Peyer's patch (tissue), 4 donors: ENCODE data around the gene JPH3. TPM values are rescaled to one million over a fixed set of nuclear protein-coding genes. Genes with fewer than 3 reads are reported as not detected.
A peak's percentile ranks its signal among the peaks of the same experiment; 100 is the strongest.

Experiments used
- DNase-seq, 3 donors: peaks; one replicate each; pipeline ENCODE4 v3.0.0-alpha.2; 2017 to 2019
- H3K27ac ChIP-seq, 4 donors: fragments of 200-600 bp; sonication (generic); one replicate each; pipeline ENCODE4 v1.5.1; 2016 to 2019
- H3K27me3 ChIP-seq, 2 donors: fragments of 200-600 bp; sonication (generic); one replicate each; pipeline ENCODE4 v1.5.1; 2019
- H3K36me3 ChIP-seq, 3 donors: fragments of 200-600 bp; sonication (generic); one replicate each; pipeline ENCODE4 v1.5.1; 2016 to 2019
- H3K4me1 ChIP-seq, 4 donors: fragments of 200-600 bp; sonication (generic); one replicate each; pipeline ENCODE4 v1.5.1; 2016 to 2019
- H3K4me3 ChIP-seq, 4 donors: fragments of 200-600 bp; sonication (generic); 1 replicate in 3 of 4; 2 replicates in 1 of 4; pipeline ENCODE4 v1.5.1; 2016 to 2019; ENCODE audit warnings: mild to moderate bottlenecking in 1 of 4
- H3K9me3 ChIP-seq, 4 donors: fragments of 200-600 bp; sonication (generic); one replicate each; pipeline ENCODE4 v1.5.1; 2016 to 2019; ENCODE audit warnings: mild to moderate bottlenecking in 1 of 4
- CTCF ChIP-seq, 6 experiments: fragments of 450-650 bp in 4 of 6; fragments of 200-600 bp in 2 of 6; sonication (generic) in 1 of 6; IDR thresholded peaks; one replicate each; pipeline ENCODE4 v1.5.1; 2017 to 2019; ENCODE audit warnings: antibody characterized with exemption in 6 of 6, mild to moderate bottlenecking in 3 of 6, moderate library complexity in 1 of 6
- POLR2A ChIP-seq, 2 donors: fragments of 450-650 bp; IDR thresholded peaks; one replicate each; pipeline ENCODE4 v1.5.1; 2017; ENCODE audit warnings: antibody characterized with exemption in 2 of 2, mild to moderate bottlenecking in 2 of 2, moderate library complexity in 2 of 2
- total RNA-seq, 4 donors: library from RNA; depleted of rRNA; stranded (reverse); fragments of >200 nt; gene quantifications; one replicate each; pipeline ENCODE4 v1.1.0, GENCODE V29; 2016

JPH3 gene
- total RNA-seq, 4 donors from 2014 or later, result 0.13 to 0.57 TPM; not detected in 2

GRCh38 chr16:87627542-87628245 is 25.4 kb downstream of the JPH3 start:
- Histone ChIP-seq H3K27ac (no peak overlapping the region), H3K9me3 (peaks cover 0 to 3% (median 0%) of the 10 kb centered on the region in 4 donors), H3K4me3 (no peak overlapping the region), H3K4me1 (no peaks in the 10 kb centered on the region), H3K36me3 (no peaks in the 10 kb centered on the region), H3K27me3 (no peaks in the 10 kb centered on the region)
- no peak for DNase-seq
- TF ChIP-seq CTCF (IDR thresholded peaks at IDR 0.05), result no peak
- TF ChIP-seq POLR2A (IDR thresholded peaks at IDR 0.05), result no peak

DNA sequence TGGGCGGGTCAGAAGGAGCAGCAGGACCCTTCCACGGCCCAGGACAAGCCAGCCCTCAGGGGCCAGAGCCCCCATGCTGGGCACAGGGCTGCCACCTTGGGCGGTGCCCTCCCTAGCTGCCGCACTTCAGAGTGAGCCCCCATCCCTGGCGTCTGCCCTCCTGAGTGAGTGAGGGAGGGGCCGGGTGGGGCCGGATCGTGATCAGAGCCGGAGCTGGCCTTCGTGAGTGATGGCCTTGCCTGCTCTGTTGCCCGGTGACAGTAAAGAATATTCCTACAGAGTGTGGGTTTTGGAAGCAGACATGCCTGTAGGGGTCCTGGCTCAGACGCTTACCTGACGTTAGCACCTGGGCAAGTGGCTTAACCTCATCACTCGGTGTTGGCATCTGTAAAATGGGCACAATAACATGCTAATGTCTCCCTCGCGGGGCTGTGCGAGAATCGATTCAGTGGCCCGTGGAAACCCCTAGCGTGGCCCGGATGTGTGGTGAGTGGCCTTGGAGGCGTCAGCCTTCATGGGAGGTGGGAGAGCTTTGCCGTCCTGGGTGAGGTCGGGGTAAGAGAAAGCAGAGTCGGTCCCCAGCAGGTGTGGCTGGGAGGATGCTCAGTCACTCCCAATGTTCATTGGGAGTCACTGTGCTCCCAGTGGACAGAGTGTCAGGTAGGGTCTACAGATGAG is 26.1 kb downstream of the JPH3 start:
- peaks cover 0 to 3% (median 0%) of the 10 kb centered on the region in 4 donors for H3K9me3 ChIP-seq
- no peaks in the 10 kb centered on the region for H3K27me3 ChIP-seq
- DNase-seq, result no peak
- H3K4me3 ChIP-seq, result no peak overlapping the region
- H3K36me3 ChIP-seq, result no peaks in the 10 kb centered on the region
- H3K4me1 ChIP-seq, result no peaks in the 10 kb centered on the region
- TF ChIP-seq CTCF (IDR thresholded peaks at IDR 0.05) (no peak), POLR2A (IDR thresholded peaks at IDR 0.05) (no peak)
- H3K27ac ChIP-seq, result no peak overlapping the region

DNA sequence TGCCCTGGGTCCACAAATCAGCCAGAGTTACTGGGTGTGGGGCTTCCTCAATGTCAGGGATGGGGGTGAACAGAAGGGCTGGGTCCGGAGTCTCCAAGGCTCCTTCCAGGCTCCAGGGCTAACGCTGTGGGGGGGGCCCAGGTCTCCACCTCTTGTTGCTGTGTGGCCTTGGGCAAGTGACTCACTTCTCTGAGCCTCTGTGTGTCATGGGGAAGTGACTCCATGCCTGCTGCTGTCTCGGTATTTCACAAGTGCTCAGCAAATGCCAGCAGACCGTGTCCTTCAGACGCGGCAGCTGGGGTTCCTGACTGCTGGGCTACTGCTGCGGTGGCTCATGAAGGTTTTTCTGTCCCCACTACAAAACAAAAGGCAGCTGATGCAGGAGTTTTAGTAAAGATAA is 26.6 kb downstream of the JPH3 start:
- no peak overlapping the region for H3K4me3 ChIP-seq
- peak in 1 of 3 donors; percentile 26 for DNase-seq
- TF ChIP-seq CTCF (IDR thresholded peaks at IDR 0.05) (no peak), POLR2A (IDR thresholded peaks at IDR 0.05) (no peak)
- H3K27me3 ChIP-seq, result no peaks in the 10 kb centered on the region
- peaks cover 0 to 3% (median 0%) of the 10 kb centered on the region in 4 donors for H3K9me3 ChIP-seq
- H3K4me1 ChIP-seq, result no peaks in the 10 kb centered on the region
- H3K36me3 ChIP-seq, result no peaks in the 10 kb centered on the region
- no peak overlapping the region for H3K27ac ChIP-seq

GRCh38 chr16:87631067-87631466 is 28.8 kb downstream of the JPH3 start:
- TF ChIP-seq CTCF (IDR thresholded peaks at IDR 0.05) (no peak), POLR2A (IDR thresholded peaks at IDR 0.05) (no peak)
- no peaks in the 10 kb centered on the region for H3K36me3 ChIP-seq
- no peaks in the 10 kb centered on the region for H3K27me3 ChIP-seq
- H3K27ac ChIP-seq, result no peak overlapping the region
- H3K4me3 ChIP-seq, result no peak overlapping the region
- H3K4me1 ChIP-seq, result peaks cover 0 to 11% (median 7%) of the 10 kb centered on the region in 4 donors
- no peak for DNase-seq
- H3K9me3 ChIP-seq, result peaks cover 0 to 3% (median 0%) of the 10 kb centered on the region in 4 donors

DNA sequence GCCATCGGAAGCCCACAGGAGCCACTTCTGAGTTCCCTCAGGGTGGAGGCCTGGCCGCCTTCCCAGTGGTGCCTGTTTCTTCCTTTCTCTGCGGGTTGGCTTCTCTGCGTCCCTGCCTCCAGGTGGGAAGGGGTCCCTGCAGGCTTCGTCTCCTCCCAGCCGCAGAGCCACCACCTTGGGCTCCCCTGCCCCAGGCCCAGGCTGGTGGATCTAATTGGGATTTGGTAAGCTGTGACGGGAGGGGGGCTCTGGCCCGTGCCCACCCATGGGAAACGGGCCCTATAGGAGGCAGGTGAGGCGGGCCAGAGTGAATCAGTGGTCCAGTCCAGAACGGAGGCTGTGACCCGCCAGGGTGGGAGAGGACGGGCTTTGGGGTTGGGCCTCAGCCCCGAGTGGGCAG is 32.1 kb downstream of the JPH3 start:
- H3K4me3 ChIP-seq, result no peak overlapping the region
- H3K27ac ChIP-seq, result no peak overlapping the region
- peaks cover 0 to 13% (median 7%) of the 10 kb centered on the region in 4 donors for H3K4me1 ChIP-seq
- DNase-seq, result no peak
- H3K27me3 ChIP-seq, result no peaks in the 10 kb centered on the region
- TF ChIP-seq CTCF (IDR thresholded peaks at IDR 0.05) (no peak), POLR2A (IDR thresholded peaks at IDR 0.05) (no peak)
- no peaks in the 10 kb centered on the region for H3K36me3 ChIP-seq
- peaks cover 0 to 3% (median 0%) of the 10 kb centered on the region in 4 donors for H3K9me3 ChIP-seq
